Measurements from ENCODE around the gene PGAM2. TPM values are rescaled to one million over a fixed set of nuclear protein-coding genes. Genes with fewer than 3 reads are reported as not detected.

PGAM2 gene
- total RNA-seq, 1 experiment from 2014 or later: 2.4 TPM

DNA sequence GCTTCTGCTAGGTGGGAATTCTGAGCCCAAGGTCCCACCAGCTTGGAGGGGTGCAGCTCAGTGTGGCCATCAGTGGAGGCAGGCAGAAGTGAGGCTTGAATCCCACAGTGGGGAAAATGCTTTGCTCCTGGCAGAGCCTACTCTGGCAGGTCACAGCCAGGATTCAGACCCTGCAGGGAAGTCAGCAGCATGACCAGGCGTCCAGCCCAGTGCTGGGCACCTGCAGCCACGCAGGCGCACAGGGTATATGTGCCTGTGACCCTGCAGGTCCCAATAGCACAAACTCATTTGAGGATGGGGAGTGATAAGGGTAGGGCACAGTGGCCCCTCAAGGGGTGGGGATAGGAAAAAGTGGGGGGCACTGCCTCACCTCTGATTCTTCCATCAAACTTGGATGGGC lies 30.4 kb upstream of the PGAM2 start:
- DNase-seq (ENCODE audit: low spot score) (no peak), ATAC-seq (no peak)
- POLR2A ChIA-PET: no interaction called here
- Mint-ChIP-seq H3K27me3 (ENCODE audit: low read depth) (peaks cover 9% of the 10 kb centered on the region), H3K4me3 (no peak overlapping the region), H3K9me3 (no peaks in the 10 kb centered on the region), H3K36me3 (no peaks in the 10 kb centered on the region), H3K4me1 (0 out of 2 replicates have a peak, but pooled peaks cover 3% of the 10 kb centered on the region), H3K27ac (no peak overlapping the region)
- CTCF ChIA-PET: no interaction called here
- TF ChIP-seq ZNF121 (CRISPR knock-in tag; IDR thresholded peaks at IDR 0.05): no peak
- TF ChIP-seq, protein P1, sequence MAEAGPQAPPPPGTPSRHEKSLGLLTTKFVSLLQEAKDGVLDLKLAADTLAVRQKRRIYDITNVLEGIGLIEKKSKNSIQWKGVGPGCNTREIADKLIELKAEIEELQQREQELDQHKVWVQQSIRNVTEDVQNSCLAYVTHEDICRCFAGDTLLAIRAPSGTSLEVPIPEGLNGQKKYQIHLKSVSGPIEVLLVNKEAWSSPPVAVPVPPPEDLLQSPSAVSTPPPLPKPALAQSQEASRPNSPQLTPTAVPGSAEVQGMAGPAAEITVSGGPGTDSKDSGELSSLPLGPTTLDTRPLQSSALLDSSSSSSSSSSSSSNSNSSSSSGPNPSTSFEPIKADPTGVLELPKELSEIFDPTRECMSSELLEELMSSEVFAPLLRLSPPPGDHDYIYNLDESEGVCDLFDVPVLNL (CRISPR knock-in tag; IDR thresholded peaks at IDR 0.05; ENCODE audit: borderline replicate concordance, low read depth): no peak
- TF ChIP-seq, protein P2, sequence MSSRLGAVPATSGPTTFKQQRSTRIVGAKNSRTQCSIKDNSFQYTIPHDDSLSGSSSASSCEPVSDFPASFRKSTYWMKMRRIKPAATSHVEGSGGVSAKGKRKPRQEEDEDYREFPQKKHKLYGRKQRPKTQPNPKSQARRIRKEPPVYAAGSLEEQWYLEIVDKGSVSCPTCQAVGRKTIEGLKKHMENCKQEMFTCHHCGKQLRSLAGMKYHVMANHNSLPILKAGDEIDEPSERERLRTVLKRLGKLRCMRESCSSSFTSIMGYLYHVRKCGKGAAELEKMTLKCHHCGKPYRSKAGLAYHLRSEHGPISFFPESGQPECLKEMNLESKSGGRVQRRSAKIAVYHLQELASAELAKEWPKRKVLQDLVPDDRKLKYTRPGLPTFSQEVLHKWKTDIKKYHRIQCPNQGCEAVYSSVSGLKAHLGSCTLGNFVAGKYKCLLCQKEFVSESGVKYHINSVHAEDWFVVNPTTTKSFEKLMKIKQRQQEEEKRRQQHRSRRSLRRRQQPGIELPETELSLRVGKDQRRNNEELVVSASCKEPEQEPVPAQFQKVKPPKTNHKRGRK (CRISPR knock-in tag; IDR thresholded peaks at IDR 0.05; ENCODE audit: borderline replicate concordance): no peak
- TF ChIP-seq KAT7 (CRISPR knock-in tag; IDR thresholded peaks at IDR 0.05; ENCODE audit: borderline replicate concordance): no peak

GRCh38 chr7:44094883-44095592 lies 29.7 kb upstream of the PGAM2 start:
- TF ChIP-seq AFF4 (CRISPR knock-in tag; IDR thresholded peaks at IDR 0.05; ENCODE audit: borderline replicate concordance): no peak
- TF ChIP-seq RORB (CRISPR knock-in tag; IDR thresholded peaks at IDR 0.05): no peak
- TF ChIP-seq ATF3 (CRISPR knock-in tag; conservative IDR thresholded peaks at IDR 0.05): no peak
- TF ChIP-seq NR1H2 (CRISPR knock-in tag; IDR thresholded peaks at IDR 0.05): no peak
- TF ChIP-seq IRF1 (CRISPR knock-in tag; IDR thresholded peaks at IDR 0.05): no peak
- TF ChIP-seq ARID4B (CRISPR knock-in tag; IDR thresholded peaks at IDR 0.05; ENCODE audit: borderline replicate concordance): no peak
- H3K4me3 Mint-ChIP-seq: no peak overlapping the region
- no peak overlapping the region for H3K27ac Mint-ChIP-seq
- POLR2A ChIA-PET: no interaction called here
- H3K27me3 Mint-ChIP-seq (ENCODE audit: low read depth): peaks cover 9% of the 10 kb centered on the region
- H3K9me3 Mint-ChIP-seq: no peaks in the 10 kb centered on the region
- no peak for DNase-seq (ENCODE audit: low spot score)
- ATAC-seq: no peak
- CTCF ChIA-PET: no interaction called here
- no peaks in the 10 kb centered on the region for H3K36me3 Mint-ChIP-seq
- H3K4me1 Mint-ChIP-seq: 0 out of 2 replicates have a peak, but pooled peaks cover 3% of the 10 kb centered on the region

Data from WTC11 (cell line).